GM19035 (cell line): ENCODE data around the gene TRIM17.

Source experiments
- ATAC-seq: cut with Tn5 transposase; IDR thresholded peaks from one replicate; pipeline ENCODE4 v1.9.1; 2021; ENCODE audit not compliant: unreplicated experiment

The TRIM17 gene

GRCh38 chr1:228402641-228403025 lies 14.0 kb downstream of the TRIM17 start:
- ATAC-seq = no peak

GRCh38 chr1:228401782-228402640 lies 14.7 kb downstream of the TRIM17 start:
- ATAC-seq = no peak

GRCh38 chr1:228400692-228401454 lies 15.8 kb downstream of the TRIM17 start:
- ATAC-seq = no peak

- ATAC-seq = no peak
Observed at GRCh38 chr1:228400237-228400651, 16.4 kb downstream of the TRIM17 start.

GRCh38 chr1:228399531-228400236 lies 17.0 kb downstream of the TRIM17 start:
- no peak for ATAC-seq

- ATAC-seq = no peak
Observed at GRCh38 chr1:228398741-228399461, 17.8 kb downstream of the TRIM17 start.

- no peak for ATAC-seq
Observed at GRCh38 chr1:228397966-228398365, 18.7 kb downstream of the TRIM17 start.

- ATAC-seq = no peak
Observed at GRCh38 chr1:228396770-228397662, 19.6 kb downstream of the TRIM17 start.

- no peak for ATAC-seq
Observed at GRCh38 chr1:228394571-228395394, 21.9 kb downstream of the TRIM17 start.

- no peak for ATAC-seq
Observed at GRCh38 chr1:228393811-228394570, 22.7 kb downstream of the TRIM17 start.

- no peak for ATAC-seq
Observed at GRCh38 chr1:228393268-228393701, 23.4 kb downstream of the TRIM17 start.

- no peak for ATAC-seq
Observed at GRCh38 chr1:228392111-228392936, 24.3 kb downstream of the TRIM17 start.

- no peak for ATAC-seq
Observed at GRCh38 chr1:228391411-228392020, 25.1 kb downstream of the TRIM17 start.

- no peak for ATAC-seq
Observed at GRCh38 chr1:228390649-228391048, 26.0 kb downstream of the TRIM17 start.

GRCh38 chr1:228387321-228387720 lies 29.3 kb downstream of the TRIM17 start:
- ATAC-seq = no peak

GRCh38 chr1:228385232-228385631 lies 31.4 kb downstream of the TRIM17 start:
- no peak for ATAC-seq

- ATAC-seq = no peak
Observed at GRCh38 chr1:228383773-228384172, 32.9 kb downstream of the TRIM17 start.
